GM19025 (cell line): ENCODE measurements around the gene CLCA2.

Source experiments
- ATAC-seq: cut with Tn5 transposase; IDR thresholded peaks from one replicate; pipeline ENCODE4 v1.9.1; 2021; ENCODE audit warnings: mild to moderate bottlenecking, low read depth, moderate library complexity; ENCODE audit not compliant: unreplicated experiment

CLCA2 gene

GRCh38 chr1:86423873-86424272 is at the start of gene CLCA2:
CLCA2 (plus strand) TSS chr1:86424171; CDS start chr1:86424248, 77 bp downstream.
- ATAC-seq = no peak

DNA sequence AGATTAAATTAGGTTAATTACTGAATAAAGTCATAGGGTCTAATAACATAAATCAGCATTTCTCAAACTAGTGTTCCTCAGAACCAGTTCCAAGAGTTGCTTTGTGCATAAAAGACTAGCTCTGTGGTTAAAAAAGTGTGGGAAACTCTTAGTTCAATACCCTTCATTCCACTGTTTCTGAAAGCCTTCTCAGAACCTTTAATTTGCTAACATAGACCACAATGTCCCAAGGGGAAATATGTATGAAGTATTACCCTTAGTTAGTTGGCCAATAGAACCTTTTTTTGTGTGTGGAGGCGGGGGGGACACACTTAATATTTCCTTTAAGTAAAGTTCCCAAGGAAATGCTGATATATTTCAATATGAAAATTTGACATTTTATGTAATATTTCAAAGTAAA is 48.3 kb upstream of the CLCA2 start:
- no peak for ATAC-seq

- no peak for ATAC-seq
These were observed 46.6 kb upstream of the CLCA2 start for GRCh38 chr1:86377341-86377740.

DNA sequence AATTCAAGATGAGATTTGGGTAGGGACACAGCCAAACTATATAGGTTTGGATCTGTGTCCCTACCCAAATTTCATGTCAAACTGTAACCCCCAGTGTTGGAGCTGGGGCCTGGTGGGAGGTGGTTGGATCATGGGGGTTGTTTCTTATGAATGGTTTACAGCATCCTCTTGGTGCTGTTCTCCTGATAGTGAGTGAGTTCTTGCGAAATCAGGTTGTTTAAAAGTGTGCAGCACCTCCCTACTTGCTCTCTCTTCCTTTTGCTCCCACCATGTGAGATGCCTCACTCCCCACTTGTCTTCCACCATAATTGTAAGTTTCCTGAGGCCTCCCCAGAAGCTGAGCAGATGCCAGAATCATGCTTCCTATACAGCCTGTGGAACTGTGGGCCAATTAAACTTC is 45.2 kb upstream of the CLCA2 start:
- ATAC-seq = no peak

DNA sequence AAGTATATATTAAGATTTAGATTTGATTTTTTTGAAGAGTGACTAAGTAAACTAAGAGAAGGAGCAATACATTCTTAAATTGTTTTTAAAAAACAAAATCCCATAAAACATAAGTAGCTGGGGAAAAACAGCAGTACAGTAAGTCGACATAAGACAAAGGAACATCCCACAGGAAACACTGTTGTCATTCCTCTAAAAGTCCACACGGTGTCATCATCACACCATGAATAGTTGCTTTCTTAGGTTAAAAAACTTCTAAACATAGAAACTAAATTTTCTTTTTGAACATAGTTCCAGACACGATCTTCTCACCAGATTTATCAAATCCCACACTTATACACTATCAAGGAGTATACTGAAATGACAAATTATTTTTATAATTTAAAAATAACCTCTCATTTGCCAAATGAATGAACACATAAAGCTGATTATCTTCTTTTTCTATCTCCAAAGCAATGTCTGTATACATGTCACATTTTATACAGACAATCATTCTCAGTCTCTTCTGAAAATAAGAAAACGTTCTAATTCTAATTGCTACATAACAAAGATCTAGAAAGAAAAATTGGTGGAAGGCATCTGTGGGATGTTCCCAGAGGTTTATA is 43.6 kb upstream of the CLCA2 start:
- ATAC-seq = no peak

- ATAC-seq = no peak
These were observed 42.7 kb upstream of the CLCA2 start for GRCh38 chr1:86381223-86381622.

GRCh38 chr1:86382878-86383277 is 41.1 kb upstream of the CLCA2 start:
- ATAC-seq = no peak

DNA sequence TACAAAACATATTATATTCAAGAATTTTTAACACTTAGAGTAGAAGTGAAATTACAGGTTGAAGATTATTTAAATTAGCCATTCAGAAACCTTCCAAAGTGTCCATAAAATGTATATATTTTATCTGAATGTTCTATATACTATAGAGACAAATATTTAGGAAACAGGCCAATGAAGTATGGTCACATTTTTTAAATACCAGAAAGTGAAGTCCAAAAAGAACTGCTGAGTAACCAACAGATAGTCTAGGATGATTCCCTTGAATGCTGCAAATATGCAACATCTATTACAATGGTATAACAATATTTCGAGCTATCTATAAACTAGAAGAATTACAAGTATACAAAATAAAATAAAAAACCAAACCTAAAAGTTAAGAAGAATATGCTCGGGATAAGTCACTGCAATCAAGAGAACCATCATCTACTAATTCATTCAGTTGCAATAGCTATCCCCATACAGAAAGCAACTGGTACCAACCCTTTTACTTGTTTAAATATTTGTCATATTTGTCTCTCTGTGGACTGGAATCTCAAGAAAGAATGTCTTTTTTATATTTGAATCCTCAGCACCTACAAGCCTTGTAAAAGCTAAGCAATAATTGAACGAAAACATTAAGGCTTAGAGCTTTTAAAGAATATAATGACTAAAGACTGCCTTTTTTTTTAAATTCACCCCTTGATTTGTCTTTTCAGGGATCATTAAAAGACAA is 35.9 kb upstream of the CLCA2 start:
- ATAC-seq = no peak

DNA sequence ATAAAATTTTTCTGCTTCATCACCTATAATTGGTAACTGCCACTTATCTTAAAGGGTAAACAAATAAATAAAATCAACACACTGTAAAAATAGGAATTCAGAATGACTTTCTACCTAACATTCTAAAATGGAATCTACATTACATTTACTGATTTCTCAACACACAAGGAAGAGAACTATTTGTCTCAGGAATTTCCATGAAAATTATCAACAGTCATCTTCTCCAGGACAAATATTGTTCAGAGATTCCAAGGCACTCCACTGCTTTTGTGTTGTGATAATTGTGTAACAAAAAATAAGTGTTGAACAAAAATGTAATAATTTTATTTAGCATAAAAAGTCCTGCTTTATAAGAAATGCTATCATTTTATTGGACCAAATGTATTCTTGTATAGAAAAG is 35.2 kb upstream of the CLCA2 start:
- no peak for ATAC-seq

DNA sequence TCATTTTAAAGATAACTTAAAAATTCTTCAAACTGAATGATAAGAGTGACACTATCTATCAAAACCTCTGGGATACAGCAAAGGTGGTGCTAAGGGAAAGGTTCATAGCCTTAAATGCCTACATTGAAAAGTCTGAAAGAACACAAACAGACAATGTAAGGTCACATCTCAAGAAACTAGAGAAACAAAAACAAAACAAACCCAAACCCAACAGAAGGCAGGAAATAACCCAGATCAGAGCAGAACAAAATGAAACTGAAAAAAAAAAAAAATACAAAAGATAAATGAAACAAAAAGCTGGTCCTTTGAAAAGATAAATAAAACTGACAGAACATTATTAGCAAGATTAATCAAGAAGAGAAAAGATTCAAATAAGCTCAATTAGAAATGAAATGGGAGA is 34.7 kb upstream of the CLCA2 start:
- ATAC-seq = peak; percentile 83

GRCh38 chr1:86394416-86394815 is 29.6 kb upstream of the CLCA2 start:
- ATAC-seq = no peak

DNA sequence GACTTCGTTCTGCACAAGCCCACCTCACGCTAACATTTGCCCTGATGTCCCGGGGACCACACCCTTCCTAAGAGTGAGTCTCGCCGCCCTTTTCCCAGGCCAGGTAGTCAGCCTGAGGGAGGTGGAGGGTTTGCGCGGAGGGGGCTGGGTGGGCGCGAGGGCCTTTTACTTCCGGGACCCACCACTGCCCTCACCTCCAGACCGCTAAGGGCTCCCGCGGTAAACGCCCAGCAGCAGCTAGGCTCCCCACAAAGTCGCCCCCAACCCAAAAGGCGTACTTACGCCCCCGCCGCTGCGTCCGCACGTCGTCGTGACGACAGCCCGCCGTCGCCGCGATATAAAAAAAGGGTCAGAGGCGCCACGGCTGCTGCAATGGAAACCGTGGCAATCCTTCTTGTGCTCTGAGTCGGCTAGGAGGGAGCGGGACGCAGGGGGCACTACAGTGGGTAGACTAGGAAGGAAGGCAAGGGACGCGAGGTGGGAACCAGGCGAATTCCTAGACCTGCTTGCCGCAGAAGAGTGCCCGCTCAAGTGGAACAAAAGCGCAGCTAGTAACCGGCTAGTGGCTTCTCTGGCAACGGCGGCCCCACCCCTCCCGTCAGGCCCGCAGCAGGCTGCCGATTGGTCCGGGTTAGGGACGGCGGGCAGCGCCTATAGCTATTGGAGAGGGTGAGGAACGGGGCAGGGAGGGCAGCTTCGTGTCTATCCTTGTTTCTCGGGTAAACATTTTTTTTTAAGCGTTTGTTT is 28.0 kb upstream of the CLCA2 start, which contains the start of gene ODF2L:
TSS of gene ODF2L (minus strand) at position 573 of the 747 bp plus-strand sequence. CDS start 9,296 bp downstream, outside the sequence.
- ATAC-seq = peak; percentile 100

DNA sequence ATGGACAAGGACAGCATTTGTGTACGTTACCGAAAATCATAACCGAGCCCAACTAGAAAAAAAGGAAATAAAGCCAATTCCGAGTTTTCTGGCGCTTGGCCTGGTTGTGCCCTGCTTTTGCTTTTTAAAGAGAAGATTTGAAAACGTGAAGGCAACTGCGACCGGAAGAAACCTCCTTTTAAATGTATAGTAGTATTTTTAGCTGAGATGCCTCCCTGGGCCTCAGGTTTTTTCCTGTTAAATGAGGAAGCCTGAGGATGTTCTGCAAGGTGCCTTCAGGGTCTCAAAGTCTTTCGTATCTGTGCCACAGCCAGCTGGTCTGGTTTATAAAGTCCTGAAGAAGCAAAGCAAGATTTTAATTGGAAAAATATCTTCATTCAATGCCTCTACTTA is 27.5 kb upstream of the CLCA2 start:
- ATAC-seq = peak; percentile 10

DNA sequence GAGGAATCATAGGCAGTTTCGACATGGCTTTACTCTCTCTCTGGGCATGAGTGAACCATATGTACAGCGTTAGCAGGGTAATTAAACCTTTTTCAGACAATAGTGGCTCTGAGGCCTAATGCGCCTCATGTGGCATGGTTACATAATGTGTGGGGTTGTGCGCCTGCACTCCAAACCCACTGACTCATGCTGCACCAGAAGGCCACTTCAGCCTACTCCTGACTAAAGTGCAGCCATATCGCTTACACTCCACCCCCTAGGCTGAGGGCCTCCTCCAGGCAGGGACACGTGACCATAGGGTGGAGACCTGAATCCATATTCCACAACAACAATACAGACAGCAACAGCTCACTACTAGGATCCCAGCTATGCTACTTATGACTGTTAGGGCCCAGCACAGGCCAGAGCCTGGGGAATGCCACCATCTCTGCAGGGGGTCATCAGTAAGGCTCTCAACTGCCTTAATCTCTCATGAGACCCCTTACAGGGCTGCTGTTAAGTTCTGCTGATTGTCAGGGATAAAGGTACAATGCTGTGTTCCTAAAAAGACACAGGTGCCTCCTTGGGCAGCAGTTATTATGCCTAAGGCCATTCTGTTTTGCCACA is 14.5 kb upstream of the CLCA2 start:
- ATAC-seq = no peak

GRCh38 chr1:86410879-86411278 is 13.1 kb upstream of the CLCA2 start:
- no peak for ATAC-seq

DNA sequence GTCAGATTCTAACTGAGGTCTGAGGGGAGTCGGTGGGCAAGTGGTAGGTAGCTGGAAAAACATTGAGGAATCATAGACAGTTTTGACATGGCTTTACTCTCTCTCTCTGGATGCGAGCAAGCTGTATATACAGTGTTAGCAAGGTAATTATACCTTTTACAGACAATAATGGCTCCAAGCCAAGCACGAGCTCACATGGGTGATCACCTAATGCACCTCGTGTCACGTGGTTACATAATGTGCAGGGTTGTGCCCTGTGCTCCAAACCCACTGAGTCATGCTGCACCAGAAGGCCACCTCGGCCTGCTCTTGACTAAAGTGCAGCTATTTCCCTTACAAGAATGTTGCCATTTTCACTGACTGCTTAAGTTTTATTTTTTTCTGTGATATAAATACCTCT is 7.6 kb upstream of the CLCA2 start:
- ATAC-seq = no peak

DNA sequence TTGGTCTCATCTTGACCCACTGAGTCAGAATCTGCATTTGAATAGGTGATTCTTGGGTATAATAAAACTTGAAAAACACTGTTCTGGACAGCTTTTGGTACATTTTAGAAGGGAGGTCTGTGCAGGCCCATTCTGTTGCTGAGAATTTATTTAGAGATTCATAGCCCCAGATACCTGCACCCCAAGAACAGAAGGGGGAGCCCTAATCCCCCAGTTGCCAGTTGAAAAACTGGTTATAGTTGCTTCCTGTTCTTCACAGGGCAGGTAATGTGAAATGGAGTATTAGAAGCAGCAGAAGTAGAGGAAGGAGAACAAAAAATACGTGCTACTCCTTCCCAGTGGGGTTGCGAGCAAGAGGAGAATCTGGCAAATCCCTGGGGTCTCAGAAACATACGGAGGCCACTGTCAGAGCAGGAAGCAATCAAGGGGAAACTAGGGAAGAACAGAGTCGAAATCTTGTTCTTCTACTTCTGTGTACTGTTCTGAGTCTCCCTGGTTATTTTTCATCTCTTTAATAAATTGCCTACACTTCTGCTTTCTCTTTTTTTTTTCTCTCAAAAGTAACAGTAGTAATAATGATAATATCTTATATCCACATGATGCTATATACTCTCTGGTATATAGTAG is 4.6 kb upstream of the CLCA2 start:
- peak; percentile 79 for ATAC-seq

- no peak for ATAC-seq
These were observed 2.2 kb upstream of the CLCA2 start for GRCh38 chr1:86421601-86422280.

- no peak for ATAC-seq
These were observed 498 bp upstream of the CLCA2 start for GRCh38 chr1:86423473-86423872.

- ATAC-seq = no peak
These were observed 5.3 kb downstream of the CLCA2 start for GRCh38 chr1:86429122-86429725.
